ENCODE measurements around the gene PPP1R13B.

GRCh38 chr14:103770902-103771301, 76.5 kb downstream of the PPP1R13B start:
- TF ChIP-seq CTCF (tag by site-specific recombination; IDR thresholded peaks at IDR 0.05) (no peak), EGR2 (tag by site-specific recombination; IDR thresholded peaks at IDR 0.05; ENCODE audit: low read depth) (no peak), ZNF138 (tag by site-specific recombination; IDR thresholded peaks at IDR 0.05; ENCODE audit: borderline replicate concordance) (no peak), ZNF76 (tag by site-specific recombination; IDR thresholded peaks at IDR 0.05; ENCODE audit: borderline replicate concordance, low read depth) (no peak), ZNF623 (tag by site-specific recombination; IDR thresholded peaks at IDR 0.05) (no peak), MZF1 (tag by site-specific recombination; IDR thresholded peaks at IDR 0.05; ENCODE audit: borderline replicate concordance) (no peak), ZSCAN16 (tag by site-specific recombination; IDR thresholded peaks at IDR 0.05) (no peak), ZFP69B (tag by site-specific recombination; IDR thresholded peaks at IDR 0.05) (no peak), MYNN (tag by site-specific recombination; IDR thresholded peaks at IDR 0.05; ENCODE audit: borderline replicate concordance) (no peak), ZNF121 (tag by site-specific recombination; IDR thresholded peaks at IDR 0.05) (no peak), ZBTB44 (tag by site-specific recombination; IDR thresholded peaks at IDR 0.05) (no peak), ZNF416 (tag by site-specific recombination; IDR thresholded peaks at IDR 0.05) (no peak), ZNF394 (tag by site-specific recombination; IDR thresholded peaks at IDR 0.05; ENCODE audit: borderline replicate concordance) (no peak)
- TF ChIP-seq, protein P1, sequence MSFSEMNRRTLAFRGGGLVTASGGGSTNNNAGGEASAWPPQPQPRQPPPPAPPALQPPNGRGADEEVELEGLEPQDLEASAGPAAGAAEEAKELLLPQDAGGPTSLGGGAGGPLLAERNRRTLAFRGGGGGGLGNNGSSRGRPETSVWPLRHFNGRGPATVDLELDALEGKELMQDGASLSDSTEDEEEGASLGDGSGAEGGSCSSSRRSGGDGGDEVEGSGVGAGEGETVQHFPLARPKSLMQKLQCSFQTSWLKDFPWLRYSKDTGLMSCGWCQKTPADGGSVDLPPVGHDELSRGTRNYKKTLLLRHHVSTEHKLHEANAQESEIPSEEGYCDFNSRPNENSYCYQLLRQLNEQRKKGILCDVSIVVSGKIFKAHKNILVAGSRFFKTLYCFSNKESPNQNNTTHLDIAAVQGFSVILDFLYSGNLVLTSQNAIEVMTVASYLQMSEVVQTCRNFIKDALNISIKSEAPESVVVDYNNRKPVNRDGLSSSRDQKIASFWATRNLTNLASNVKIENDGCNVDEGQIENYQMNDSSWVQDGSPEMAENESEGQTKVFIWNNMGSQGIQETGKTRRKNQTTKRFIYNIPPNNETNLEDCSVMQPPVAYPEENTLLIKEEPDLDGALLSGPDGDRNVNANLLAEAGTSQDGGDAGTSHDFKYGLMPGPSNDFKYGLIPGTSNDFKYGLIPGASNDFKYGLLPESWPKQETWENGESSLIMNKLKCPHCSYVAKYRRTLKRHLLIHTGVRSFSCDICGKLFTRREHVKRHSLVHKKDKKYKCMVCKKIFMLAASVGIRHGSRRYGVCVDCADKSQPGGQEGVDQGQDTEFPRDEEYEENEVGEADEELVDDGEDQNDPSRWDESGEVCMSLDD (tag by site-specific recombination; IDR thresholded peaks at IDR 0.05) = no peak

Measured in HEK293 (cell line).